ENCODE results near the gene SORCS2.

GRCh38 chr4:7778510-7779431 lies 586.4 kb downstream of the SORCS2 start:
- TF ChIP-seq GATA3 (IDR thresholded peaks at IDR 0.05; ENCODE audit: low read depth, low read length) (no peak), GATA2 (IDR thresholded peaks at IDR 0.05; ENCODE audit: low read depth, low read length) (no peak)

All from SH-SY5Y (cell line).